ENCODE results near the gene SH2D3C.

DNA sequence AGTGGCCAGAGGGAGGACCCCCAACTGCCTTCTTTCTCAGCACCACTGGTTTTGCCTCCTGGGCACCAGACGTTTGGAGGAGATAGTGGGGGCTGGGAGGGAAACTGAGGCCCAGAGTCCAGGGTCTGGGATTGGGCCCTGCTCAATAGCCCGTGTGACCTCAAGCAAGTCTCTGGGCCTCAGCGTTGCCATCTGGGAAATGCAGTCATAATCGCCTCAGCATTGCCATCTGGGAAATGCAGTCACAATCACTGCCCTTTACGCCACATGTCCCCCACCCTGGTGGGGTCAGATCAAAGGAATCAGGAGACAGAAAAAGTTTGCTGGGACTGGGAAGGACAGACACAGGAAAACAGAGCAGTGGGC, 1.6 kb downstream of the SH2D3C start:
- no peak for TF ChIP-seq POLR2A (IDR thresholded peaks at IDR 0.05; ENCODE audit: control extremely low read depth in 1 of 2, low read depth in 2 of 2, low read length in 2 of 2)
- no peak for TF ChIP-seq SRF (IDR thresholded peaks at IDR 0.05; ENCODE audit: low read depth, low read length)
- no peak for TF ChIP-seq CTCF (IDR thresholded peaks at IDR 0.05; ENCODE audit: control extremely low read depth in 1 of 3, insufficient read depth in 1 of 3, low read depth in 1 of 3, low read length in 3 of 3)
- TF ChIP-seq JUN (IDR thresholded peaks at IDR 0.05; ENCODE audit: low read depth, low read length) = no peak
- TF ChIP-seq YY1 (IDR thresholded peaks at IDR 0.05; ENCODE audit: low read depth, low read length) = no peak
- TF ChIP-seq PHF8 (conservative IDR thresholded peaks at IDR 0.05; ENCODE audit: low read depth, low read length) = no peak
- TF ChIP-seq GABPA (IDR thresholded peaks at IDR 0.05; ENCODE audit: borderline replicate concordance, insufficient read depth, low read length) = no peak
- no peak for TF ChIP-seq HDAC6 (IDR thresholded peaks at IDR 0.05; ENCODE audit: low read depth, low read length)
- TF ChIP-seq CHD2 (IDR thresholded peaks at IDR 0.05; ENCODE audit: low read length) = no peak
- TF ChIP-seq SAP30 (IDR thresholded peaks at IDR 0.05; ENCODE audit: insufficient read depth, insufficient replicate concordance, low read length) = no peak
